Measurements from ENCODE around the gene ZNF438. TPM values are rescaled to one million over a fixed set of nuclear protein-coding genes. Genes with fewer than 3 reads are reported as not detected.
"Not testable (repeated sequence)": the region's sequence is repeated elsewhere in the genome, so short reads cannot be mapped to it uniquely, and the experiment has no call there.

Gene ZNF438
- total RNA-seq, 1 experiment from 2014 or later: 2.0 TPM

DNA sequence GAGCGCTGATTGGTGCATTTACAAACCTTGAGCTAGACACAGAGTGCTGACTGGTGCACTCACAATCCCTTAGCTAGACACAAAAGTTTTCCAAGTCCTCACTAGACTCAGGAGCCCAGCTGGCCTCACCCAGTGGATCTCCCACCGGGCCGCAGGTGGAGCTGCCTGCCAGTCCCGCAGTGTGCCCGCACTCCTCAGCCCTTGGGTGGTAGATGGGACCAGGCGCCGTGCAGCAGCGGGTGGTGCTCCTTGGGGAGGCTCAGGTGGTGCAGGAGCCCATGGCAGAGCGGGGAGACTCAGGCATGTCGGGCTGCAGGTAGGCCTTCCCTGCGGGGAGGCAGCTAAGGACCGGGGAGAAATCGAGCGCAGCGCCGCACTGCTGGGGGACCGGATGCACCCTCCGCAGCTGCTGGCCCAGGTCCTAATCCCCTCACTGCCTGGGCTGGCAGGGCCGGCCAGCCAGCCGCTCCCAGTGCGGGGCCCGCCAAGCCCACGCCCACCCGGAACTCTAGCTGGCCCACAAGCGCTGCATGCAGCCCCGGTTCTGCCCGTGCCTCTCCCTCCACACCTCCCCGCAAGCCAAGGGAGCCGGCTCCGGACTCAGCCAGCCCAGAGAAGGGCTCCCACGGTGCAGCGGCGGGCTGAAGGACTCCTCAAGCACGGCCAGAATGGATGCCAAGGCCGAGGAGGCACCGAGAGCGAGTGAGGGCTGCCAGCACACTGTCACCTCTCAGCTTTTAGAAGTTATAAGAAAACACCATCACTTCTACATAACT is 128.9 kb downstream of the ZNF438 start:
- ChIA-PET CTCF (no interaction called here), POLR2A (no interaction called here)
- Histone ChIP-seq H3K27ac (ENCODE audit: low read length) (no peak overlapping the region), H3K9me3 (ENCODE audit: control insufficient read depth, insufficient read depth, low read depth, low read length) (no peaks in the 10 kb centered on the region), H3K36me3 (ENCODE audit: control insufficient read depth, insufficient read depth, low read length) (no peaks in the 10 kb centered on the region), H3K27me3 (ENCODE audit: control insufficient read depth, insufficient read depth, low read length) (no peaks in the 10 kb centered on the region), H3K4me3 (ENCODE audit: low read depth in 2 of 2, low read length in 2 of 2) (no peak overlapping the region), H3K4me1 (ENCODE audit: control insufficient read depth, insufficient read depth, low read length) (no peaks in the 10 kb centered on the region)
- no TSS peak for BruUV-seq (replicated peaks)
- intact Hi-C loops (cut with micrococcal nuclease; ENCODE audit: unreplicated experiment) (no loop called here), in situ Hi-C loops (cut with HindIII; ENCODE audit: low pct_unique_long_range_greater_than_20kb, low sequenced_read_pairs) (no loop called here)
- no peak for TF ChIP-seq TCF7L2 (IDR thresholded peaks at IDR 0.05; ENCODE audit: low read depth, low read length)
- no peak for TF ChIP-seq CTCF (IDR thresholded peaks at IDR 0.05)
- TF ChIP-seq SIN3A (IDR thresholded peaks at IDR 0.05; ENCODE audit: borderline replicate concordance, insufficient read depth, low read depth, low read length): no peak
- no peak for TF ChIP-seq POLR2AphosphoS5 (IDR thresholded peaks at IDR 0.05; ENCODE audit: low read depth, low read length)
- TF ChIP-seq REST (IDR thresholded peaks at IDR 0.05; ENCODE audit: insufficient read depth in 1 of 2, low read depth in 2 of 2, low read length in 1 of 2): no peak
- DNase-seq (ENCODE audit: low read depth, low spot score) (no peak), ATAC-seq (no peak)

GRCh38 chr10:30901487-30901886 is 130.2 kb downstream of the ZNF438 start:
- BruUV-seq (replicated peaks); intact Hi-C loops (cut with micrococcal nuclease; ENCODE audit: unreplicated experiment); POLR2A ChIA-PET; H3K4me1 ChIP-seq (ENCODE audit: control insufficient read depth, insufficient read depth, low read length); in situ Hi-C loops (cut with HindIII; ENCODE audit: low pct_unique_long_range_greater_than_20kb, low sequenced_read_pairs); ATAC-seq; CTCF ChIA-PET; H3K27ac ChIP-seq (ENCODE audit: low read length); DNase-seq (ENCODE audit: low read depth, low spot score); H3K27me3 ChIP-seq (ENCODE audit: control insufficient read depth, insufficient read depth, low read length); H3K9me3 ChIP-seq (ENCODE audit: control insufficient read depth, insufficient read depth, low read depth, low read length); H3K36me3 ChIP-seq (ENCODE audit: control insufficient read depth, insufficient read depth, low read length); H3K4me3 ChIP-seq (ENCODE audit: low read depth in 2 of 2, low read length in 2 of 2): not testable (repeated sequence)

GRCh38 chr10:30898964-30899363 is 132.7 kb downstream of the ZNF438 start:
- ChIA-PET CTCF (no interaction called here), POLR2A (no interaction called here)
- no peak for ATAC-seq
- no peaks in the 10 kb centered on the region for H3K4me1 ChIP-seq (ENCODE audit: control insufficient read depth, insufficient read depth, low read length)
- in situ Hi-C loops (cut with HindIII; ENCODE audit: low pct_unique_long_range_greater_than_20kb, low sequenced_read_pairs) (no loop called here), intact Hi-C loops (cut with micrococcal nuclease; ENCODE audit: unreplicated experiment) (no loop called here)
- TF ChIP-seq REST (IDR thresholded peaks at IDR 0.05; ENCODE audit: insufficient read depth in 1 of 2, low read depth in 2 of 2, low read length in 1 of 2) (peak in 1 of 2 experiments; percentile 45; a peak in 1 of 4 replicates), TCF7L2 (IDR thresholded peaks at IDR 0.05; ENCODE audit: low read depth, low read length) (no peak)
- no peak for DNase-seq (ENCODE audit: low read depth, low spot score)
- H3K4me3 ChIP-seq (ENCODE audit: low read depth in 2 of 2, low read length in 2 of 2): no peak overlapping the region
- H3K27ac ChIP-seq (ENCODE audit: low read length): no peak overlapping the region
- BruUV-seq (replicated peaks): no TSS peak
- H3K27me3 ChIP-seq (ENCODE audit: control insufficient read depth, insufficient read depth, low read length): no peaks in the 10 kb centered on the region
- no peaks in the 10 kb centered on the region for H3K9me3 ChIP-seq (ENCODE audit: control insufficient read depth, insufficient read depth, low read depth, low read length)
- H3K36me3 ChIP-seq (ENCODE audit: control insufficient read depth, insufficient read depth, low read length): no peaks in the 10 kb centered on the region

Measured in Panc1 (cell line).